DMS53 treated with DMSO at 0.1 percent for 48 hours (cell line): ENCODE results near the gene SESN1.

Source experiments
- DNase-seq: peaks from one replicate; lab custom pipeline; 2025; ENCODE audit not compliant: unreplicated experiment; lab: John Stamatoyannopoulos, UW

SESN1 gene

GRCh38 chr6:108941859-108942258, 152.8 kb downstream of the SESN1 start:
- no peak for DNase-seq

- DNase-seq = no peak
Measured at GRCh38 chr6:108941281-108941680, 153.4 kb downstream of the SESN1 start.

- no peak for DNase-seq
Measured at GRCh38 chr6:108940741-108941140, 153.9 kb downstream of the SESN1 start.

DNA sequence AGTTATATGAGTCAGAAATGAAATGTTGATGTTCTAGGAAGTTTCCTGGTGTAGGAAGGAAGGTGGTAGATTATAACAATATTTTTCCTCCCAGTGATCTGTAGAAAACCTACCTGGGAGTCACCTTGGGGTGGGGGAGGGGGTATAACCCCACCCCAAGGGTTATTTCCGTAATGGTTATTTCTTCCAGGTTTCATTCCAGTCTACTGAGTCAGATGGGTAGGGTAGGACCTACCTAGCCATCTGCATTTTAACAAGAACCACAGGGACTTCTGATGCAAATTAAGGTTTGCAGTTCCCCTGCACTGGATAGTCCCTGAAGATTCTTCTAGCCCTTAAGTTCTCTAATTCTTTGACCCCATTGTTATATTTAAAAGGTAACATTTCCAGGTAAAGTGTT, 157.5 kb downstream of the SESN1 start:
- no peak for DNase-seq
